Nucleus accumbens (tissue), 56 donors: ENCODE data around the gene PRMT5.
A peak's percentile ranks its signal among the peaks of the same experiment; 100 is the strongest.
"Not testable (repeated sequence)": the region's sequence is repeated elsewhere in the genome, so short reads cannot be mapped to it uniquely, and the experiment has no call there.

Experiments used
- DNase-seq, 56 donors: peaks; one replicate each; lab custom pipeline; 2025; lab: John Stamatoyannopoulos, UW

PRMT5 gene

DNA sequence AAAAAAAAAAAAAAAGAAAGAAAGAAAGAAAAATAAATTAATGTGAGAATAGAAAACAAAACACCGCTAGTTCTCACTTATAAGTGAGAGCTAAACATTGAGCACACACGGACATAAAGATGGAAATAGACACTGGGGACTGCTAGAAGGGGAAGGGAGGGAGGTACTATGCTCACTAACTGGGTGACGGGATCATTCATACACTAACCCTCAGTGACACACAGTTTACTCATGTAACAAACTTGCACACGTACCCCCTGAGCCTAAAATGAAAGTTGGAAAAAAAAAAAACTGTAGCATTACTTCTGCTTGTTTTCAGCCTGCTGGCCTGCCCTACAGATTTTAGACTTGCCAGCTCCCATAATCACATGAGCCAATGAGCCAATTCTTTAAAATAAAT, 10.5 kb upstream of the PRMT5 start:
- DNase-seq = no peak

DNA sequence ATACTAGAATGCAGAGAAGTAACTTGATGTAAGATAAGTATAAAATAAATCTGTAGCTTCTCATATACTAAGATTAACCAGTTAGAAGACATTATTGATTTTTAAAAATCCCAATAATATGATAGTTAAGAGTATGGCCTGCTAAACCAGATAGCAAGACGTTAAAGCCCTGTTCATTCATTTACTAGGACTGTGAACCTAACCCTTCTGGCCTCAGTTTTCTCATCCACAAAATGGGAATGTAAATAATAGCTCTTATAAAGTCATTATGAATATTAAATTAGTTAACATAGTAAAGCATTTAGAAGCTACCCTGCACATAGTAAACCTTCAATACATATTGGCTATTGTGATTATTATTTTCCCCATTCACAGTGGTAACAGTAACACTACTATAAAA, 6.0 kb upstream of the PRMT5 start:
- DNase-seq = no peak

DNA sequence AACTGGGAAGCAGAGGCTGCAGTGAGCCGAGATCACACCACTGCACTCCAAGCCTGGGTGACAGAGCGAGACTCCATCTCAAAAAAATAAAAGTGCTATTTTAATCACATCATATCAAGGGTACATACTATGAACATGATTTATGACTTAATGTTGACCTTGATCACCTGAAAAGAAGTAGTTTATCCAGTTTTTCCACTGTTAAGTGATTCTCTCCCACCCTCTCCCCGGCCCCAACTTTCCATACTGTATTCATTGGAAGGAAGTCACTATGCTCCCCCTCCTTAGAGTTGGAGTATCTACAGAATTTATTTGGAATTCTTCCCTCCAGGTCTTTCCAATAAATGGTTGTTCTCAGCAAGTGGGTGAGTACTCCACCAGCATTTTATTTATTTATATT, 3.0 kb upstream of the PRMT5 start:
- DNase-seq = no peak

DNA sequence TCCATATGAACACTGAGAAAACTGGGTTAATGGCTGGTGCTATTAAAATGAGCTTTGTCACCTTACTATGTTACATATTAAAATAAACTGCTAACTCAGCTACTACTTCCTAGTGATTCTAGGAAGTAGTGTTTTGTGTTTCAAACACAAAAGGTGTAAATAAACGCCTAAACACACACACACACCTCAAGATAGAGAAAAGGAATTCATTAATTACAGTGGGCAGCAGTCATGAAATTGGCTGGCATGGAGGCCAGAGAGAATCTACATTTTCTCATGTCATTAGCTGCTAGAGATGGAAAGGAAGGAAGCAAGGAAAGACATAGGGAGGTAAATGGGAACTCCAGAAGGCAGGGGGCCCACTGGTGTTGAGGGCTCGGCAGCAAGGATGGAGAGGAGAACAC, 787 bp upstream of the PRMT5 start:
- no peak for DNase-seq

DNA sequence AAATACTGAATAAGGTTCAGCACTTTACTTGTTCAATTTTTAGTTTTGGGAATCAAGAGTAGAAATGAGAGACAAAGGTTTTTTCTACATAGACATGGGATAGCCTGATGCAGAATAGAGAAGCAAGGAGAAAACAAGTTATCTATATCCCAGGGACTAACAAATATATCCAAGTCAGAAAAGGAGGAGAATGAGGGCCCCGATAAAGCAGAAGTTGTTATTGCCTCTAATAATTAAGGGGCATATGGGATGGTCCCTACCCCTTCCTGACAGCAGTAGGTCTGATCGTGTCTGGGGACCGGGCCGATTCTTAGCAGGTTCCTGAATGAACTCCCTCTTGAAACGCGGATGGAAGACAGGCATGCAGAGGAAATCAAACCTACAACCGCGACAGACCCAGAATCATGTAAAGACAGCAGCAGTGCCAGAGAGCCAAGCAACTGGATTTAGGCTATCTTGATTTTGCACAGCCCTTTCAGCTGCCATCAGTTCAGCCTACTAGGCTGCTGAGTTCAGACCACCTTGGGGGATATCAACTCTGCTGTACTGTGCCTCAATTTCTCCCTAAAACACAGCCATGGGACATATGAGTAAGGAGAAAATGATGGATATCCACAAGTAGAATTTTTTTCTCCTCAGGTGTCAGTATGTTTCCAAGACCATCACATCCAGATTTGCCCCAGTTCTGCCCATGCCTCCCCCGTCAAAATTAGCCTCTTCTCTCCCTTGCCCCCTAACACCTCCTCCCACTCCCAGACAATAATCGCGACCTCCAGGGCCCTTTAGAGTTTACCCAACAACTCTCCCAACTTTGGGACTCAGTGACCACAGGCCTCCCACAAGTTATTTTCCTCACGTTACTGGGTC, 706 bp downstream of the PRMT5 start:
- DNase-seq = peak in 2 of 56 donors; percentile 8 to 23

DNA sequence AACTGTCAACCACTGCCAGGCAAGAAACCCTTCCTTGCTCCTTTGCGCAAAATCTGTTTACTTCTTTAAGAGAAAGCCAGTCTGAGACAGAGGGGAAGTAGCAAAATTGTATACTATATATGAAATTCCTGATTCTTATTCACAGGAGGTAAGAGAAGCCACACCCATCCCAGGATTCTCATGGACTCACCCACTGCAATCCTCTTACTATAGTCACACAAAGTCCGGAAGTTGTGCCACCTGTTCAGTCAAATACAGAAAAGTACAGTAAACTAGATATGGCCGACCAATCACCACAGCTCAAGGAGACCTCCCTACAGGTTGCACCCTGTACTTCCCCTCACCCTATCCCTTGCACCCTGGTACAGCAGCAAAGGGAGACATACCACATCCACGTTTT, 2.9 kb downstream of the PRMT5 start:
- no peak for DNase-seq

DNA sequence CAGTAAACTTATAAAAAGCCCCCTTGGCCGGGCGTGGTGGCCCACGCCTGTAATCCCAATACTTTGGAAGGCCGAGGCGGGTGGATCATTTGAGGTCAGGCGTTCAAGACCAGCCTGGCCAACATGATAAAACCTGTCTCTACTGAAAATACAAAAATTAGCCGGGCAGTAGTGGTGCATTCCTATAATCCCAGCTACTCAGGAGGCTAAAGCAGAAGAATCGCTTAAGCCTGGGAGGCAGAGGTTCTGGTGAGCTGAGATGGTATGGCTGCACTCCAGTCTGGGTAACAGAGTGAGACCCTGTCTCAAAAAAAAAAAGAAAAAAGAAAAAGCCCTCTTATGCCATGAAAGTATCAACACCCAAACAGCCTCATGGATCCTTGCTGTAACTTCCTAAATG, 3.7 kb downstream of the PRMT5 start:
- DNase-seq = no peak

DNA sequence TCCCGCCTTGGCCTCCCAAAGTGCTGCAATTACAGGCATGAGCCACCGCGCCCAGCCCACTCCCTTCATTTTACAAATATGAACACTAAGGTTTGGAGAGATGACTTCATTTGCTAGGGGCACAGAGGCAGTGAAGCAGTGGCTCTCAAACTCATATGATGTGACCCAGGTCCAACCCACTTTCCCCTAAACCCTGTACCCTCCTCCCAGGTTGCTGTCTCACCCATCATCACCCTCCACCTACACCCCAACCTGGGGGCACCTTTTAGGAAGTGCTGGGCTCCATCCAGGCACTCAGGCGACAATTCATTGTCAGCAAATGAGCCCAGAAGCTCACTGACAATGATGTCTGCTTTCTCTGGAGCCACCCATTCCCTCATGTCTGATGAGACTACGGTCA, 5.4 kb downstream of the PRMT5 start:
- DNase-seq = no peak

DNA sequence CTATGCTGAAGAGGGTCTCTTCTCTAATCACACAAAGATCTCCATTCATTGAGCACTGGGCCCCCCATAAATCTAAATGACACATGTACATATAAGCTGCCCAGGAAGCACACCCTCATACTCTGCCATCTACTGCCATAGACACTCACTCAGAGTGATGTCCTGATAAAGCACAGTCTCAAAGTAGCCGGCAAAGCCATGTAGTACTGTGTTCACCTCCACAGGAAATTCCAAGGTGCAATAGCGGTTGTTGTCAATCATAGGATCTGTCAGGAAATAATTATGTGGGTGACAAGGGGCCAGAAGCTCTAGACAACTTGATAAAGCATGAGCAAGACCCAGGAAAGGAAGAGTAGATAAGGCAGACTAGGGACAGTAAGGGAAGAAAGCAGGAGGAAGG, 6.9 kb downstream of the PRMT5 start:
- no peak for DNase-seq

DNA sequence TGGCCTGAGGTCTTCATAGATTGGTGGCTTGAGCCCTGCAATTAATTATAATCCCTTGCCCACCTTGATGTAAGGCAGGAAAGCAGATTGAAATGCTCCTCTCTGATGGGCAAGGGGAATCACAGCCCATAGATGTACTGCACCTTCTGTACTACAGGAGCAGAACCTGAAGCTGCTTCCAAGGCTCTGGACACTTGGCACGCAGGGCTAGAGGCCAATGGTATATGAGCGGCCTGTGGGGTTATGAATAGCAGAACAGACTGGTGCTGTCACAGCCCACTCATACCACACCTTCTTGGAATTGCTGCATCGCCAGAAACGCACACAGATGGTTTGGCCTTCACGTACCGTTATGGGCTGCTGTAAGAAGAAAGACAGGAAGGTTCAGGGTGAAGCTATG, 8.5 kb downstream of the PRMT5 start:
- no peak for DNase-seq

DNA sequence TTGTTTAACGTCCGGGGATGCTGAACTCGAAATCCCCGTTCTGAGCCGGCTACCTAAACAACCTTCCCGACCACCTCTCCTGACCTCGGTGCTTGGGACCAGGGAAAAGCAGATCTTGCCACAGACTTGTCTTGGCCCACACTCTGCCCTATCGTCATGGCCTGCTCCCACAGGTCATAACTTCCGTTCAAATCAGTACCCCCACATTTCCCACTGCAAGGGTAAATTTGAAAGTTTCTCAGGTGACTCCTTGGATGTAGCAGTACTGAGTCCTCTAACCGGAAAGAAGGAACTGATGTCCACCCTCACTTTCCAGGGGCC, 9.6 kb downstream of the PRMT5 start:
- DNase-seq = no peak

DNA sequence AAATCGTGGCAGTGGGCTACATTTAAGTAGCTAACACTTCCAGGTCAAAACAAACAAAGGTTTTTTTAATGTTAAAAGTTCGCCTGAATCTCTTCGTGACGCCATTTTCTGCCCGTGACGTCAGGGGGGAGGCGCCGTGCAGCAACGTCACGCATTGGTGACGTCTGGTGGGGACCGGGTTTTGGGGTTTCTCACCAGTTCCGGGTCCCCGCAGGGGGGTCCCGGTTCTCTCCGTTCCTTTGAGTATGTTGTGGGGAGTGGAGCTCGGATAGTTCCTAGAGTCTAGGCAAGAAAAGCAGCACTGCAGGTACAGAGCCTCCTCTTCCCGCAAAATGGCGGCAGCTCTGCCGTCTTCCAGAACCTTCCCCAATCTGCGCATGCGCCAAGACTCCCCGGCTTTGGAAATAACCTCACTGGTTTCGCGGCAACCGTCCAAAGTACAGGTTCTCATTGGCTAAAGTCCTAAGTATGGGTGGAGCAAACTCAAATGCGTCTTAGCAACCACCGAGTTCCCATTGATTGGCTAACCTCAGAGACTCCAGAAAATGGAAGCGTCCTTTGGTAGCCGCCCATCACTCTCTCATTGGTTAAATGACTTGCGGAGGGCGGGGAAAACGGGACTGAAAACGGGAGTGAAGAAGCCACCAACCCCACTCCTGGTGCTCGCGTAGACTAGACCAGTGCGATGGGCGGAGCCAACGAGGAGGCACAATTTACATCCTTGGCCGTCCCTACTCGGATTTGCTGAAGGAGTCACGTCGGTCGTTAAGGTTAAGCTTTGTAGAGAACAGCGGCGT, 10.2 kb downstream of the PRMT5 start, which contains the start of gene RBM23:
RBM23 (minus strand) TSS at position 346 of the 797 bp plus-strand sequence.
- DNase-seq = peak; percentile 92 to 100 (median 98)

DNA sequence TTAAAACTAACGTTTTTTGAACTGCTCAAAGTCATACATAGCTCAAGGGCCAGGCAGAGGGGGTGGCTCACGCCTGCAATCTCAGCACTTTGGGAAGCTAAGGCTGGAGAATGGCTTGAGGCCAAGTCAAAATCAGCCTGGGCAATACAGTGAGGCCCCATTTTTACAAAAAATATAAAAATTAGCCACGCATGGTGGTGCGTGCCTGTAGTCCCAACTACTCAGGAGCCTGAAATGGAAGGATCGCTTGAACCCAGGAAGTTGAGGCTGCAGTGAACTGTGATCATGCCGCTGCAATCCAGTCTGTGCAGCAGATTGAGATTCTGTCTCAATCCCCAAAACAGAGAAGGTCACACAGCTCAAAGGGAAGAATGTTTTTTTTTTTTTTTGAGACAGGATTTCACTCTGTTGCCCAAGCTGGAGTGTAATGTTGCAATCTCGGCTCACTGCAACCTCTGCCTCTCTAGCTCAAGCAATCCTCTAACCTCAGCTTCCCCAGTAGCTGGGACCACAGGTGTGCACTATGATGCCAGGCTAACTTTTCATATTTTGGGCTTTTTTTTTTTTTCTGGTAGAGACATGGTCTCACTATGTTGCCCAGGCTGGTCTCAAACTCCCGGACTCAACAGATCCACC, 13.2 kb downstream of the PRMT5 start:
- no peak for DNase-seq

DNA sequence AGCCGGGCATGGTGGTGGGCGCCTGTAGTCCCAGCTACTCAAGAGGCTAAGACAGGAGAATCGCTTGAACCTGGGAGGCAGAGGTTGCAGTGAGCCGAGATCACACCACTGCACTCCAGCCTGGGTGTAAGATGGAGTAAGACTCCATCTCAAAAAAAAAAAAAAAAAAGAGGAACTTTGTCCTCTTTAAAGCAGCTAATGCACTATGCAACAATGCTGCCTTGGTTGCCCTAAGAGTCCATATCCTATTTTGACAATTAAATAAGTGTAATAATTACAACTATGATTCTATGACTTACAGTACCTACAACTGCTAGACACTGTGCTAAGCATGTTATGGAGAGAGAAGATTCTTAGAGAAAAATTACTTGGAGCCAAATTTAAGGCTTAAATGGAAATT, 14.3 kb downstream of the PRMT5 start:
- not testable (repeated sequence) for DNase-seq

DNA sequence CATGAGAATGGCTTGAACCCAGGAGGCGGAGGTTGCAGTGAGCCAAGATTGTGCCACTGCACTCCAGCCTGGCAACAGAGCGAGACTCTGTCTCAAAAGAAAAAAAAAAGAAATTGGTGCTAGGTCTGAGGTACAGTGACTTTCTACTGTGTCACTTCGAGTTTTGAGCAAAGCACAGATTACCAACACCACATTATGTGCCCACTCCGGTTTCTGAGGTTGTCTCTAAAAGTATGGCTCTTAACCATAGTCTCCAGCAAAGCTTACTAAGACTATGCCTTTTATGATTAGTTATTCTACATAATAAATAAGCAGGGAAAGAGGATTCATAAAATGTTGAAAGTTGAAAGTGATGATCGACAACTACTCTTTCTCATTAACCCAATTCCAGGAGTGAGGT, 18.3 kb downstream of the PRMT5 start:
- DNase-seq = no peak

DNA sequence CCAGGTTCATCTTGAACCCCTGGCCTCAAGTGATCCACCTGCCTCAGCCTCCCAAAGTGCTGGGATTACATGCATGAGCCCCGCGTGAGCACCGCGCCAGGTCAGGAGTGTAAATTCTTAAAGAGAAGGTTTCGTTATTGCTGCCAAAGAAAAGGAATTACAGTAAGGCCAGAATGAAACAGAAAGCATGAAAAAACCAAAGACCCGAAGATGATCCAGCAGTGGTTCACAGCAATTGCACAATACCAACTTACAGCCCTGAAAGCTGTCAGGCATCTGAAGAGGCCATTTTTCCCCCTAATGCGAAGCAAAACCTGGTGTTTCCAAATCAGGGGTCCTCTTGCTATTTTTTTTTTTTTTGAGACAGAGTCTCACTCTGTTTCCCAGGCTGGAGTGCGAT, 20.6 kb downstream of the PRMT5 start:
- DNase-seq = no peak

DNA sequence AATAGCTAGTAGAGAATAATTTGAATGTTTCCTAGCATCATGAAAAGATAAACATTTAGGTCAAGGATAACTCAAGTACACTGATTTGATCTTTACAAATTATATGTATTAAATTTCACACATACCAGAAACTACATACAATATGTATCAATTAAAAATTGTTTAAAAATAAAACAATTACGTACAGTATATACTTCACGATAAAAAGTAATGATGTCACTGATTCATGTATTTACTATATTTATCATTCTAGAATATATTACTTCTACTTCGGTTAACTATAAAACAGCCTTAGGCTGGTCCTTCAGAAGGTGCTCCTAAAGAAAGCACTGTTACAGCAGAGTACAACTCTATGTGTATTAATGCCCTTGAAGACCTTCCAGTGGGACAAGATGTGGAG, 21.7 kb downstream of the PRMT5 start:
- DNase-seq = no peak

DNA sequence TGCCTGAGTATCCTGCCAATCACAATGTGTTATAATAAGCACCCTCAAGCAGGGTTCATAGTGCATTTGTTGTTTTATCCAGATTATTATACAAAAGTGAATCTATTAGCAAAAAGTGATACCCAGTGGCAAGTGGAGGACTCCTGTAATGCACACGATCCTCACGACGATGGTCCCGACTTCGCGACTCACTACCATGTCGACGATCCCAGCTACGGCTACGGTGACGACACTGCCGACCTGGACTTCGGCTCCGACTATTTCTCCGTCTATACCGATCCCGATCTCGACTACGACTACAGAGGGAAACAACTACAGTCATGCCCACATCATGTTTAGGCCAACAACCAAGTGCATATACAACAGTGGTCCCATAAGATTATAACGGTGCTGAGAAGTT, 23.1 kb downstream of the PRMT5 start:
- no peak for DNase-seq

DNA sequence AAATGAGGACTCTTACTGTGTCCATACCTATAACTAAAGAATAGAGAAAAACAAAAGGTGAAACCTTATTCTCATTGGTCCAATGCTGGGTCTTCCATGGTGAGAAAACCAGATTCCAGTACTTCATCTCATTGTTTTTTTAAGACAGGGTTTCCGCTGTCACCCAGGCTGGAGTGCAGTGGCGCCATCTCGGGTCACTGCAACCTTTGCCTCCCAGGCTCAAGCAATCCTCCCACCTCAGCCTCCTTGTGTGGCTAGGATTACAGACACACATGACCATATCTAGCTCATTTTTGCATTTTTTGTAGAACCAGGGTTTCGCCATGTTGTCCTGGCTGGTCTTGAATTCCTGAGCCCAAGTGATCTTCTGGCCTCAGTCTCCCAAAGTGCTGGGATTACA, 23.5 kb downstream of the PRMT5 start:
- DNase-seq = no peak

DNA sequence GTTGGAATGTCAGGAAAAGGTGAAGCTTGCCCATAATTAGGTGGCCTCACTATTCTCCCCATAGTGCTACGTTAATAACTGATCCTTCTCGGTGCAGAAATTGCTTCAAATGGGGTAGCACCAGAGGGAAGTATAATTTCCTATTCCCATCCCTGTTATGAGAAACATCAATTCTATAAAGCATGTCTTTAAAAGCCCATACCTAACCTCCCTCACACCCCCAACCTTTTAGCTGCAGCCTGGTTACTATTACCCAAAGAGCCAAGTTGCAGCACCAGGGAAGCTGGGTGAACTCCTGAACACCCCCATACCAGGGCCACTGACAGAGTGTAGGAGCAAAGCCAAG, 25.5 kb downstream of the PRMT5 start:
- DNase-seq = no peak

DNA sequence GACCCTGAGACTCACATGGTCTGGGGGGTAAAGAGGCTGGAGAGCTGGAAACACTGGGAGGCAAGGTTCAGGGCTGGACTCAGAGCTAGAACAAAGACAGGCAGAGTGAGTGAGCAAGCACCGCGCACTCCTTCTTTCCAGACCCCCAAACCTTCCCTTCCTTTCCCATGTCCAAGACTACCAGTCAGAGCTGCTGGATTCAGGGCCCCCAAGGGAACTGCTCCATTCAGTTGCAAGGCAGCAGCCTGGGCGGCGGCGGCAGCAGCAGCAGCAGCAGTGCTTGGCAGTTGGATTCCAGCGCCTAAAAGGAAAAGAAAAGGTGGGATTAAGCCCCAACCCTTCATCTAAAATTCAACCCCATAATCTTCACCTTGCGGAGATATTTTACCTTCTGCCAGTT, 27.4 kb downstream of the PRMT5 start:
- no peak for DNase-seq
